ENCODE measurements around the gene CKS2.

Gene CKS2

GRCh38 chr9:89363921-89364665 lies 53.1 kb downstream of the CKS2 start:
- DNase-seq (ENCODE audit: extremely low read depth in 1 of 2, low read depth in 1 of 2), result no peak

GRCh38 chr9:89364666-89365531 lies 53.9 kb downstream of the CKS2 start:
- DNase-seq (ENCODE audit: extremely low read depth in 1 of 2, low read depth in 1 of 2), result no peak

GRCh38 chr9:89365532-89365912 lies 54.5 kb downstream of the CKS2 start:
- DNase-seq (ENCODE audit: extremely low read depth in 1 of 2, low read depth in 1 of 2), result no peak

Measured in activated CD8-positive, alpha-beta memory T cell treated with anti-CD3 and anti-CD28 coated beads for 1 hour (primary cell).